ENCODE results near the gene WDR64.

The WDR64 gene

DNA sequence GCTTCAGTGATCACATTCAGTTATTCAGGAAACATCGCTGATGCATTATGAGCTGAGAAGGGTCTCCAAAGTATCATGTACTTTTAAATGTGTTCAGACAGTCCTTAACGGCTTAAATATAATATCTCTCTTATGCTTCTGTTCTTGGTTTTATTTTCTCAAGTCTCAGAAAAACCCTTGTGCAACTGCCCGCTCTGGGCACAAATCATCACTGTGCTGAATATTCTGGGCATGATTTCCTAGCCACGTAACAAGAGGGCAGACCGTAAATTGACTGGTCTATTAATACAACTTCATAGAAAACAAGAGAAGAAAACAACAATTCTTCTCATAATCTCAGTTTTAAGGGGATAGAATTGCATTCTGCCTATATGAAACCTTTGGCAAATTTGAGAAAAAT lies 99.4 kb downstream of the WDR64 start:
- no peak overlapping the region for H3K27ac Mint-ChIP-seq
- ATAC-seq (no peak), DNase-seq (ENCODE audit: low spot score in 2 of 2) (no peak)
- no peaks in the 10 kb centered on the region for H3K9me3 Mint-ChIP-seq
- no peaks in the 10 kb centered on the region for H3K36me3 Mint-ChIP-seq
- no peaks in the 10 kb centered on the region for H3K4me1 Mint-ChIP-seq
- H3K4me3 Mint-ChIP-seq: no peak overlapping the region

DNA sequence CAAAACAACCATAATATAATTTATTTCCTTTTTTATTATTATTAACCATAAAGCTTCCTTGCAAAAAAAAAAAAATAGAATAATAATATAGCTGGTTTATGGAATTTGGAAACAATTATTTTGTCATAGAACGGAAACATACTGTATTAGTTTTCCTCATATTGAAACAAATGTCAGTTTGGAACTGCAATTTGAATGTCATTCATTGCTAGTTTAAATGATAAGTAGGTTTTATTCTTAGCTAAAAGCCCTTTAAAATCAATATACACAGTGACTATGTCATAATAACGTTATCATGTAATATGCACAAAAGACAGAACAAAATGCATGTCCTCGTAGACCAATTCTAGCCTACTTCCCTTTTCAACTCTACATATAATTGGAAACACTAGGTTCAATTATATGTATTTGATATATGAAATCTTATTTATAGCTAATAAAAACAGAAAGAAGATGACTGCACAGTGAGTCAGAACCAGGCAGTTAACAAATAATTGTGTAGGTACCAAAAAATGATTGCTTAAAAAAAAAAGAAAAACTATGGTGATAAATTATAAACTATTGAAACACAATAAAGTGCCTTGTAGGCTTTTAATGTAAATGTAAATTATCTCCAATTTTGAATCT lies 110.7 kb downstream of the WDR64 start:
- H3K27ac Mint-ChIP-seq: no peak overlapping the region
- H3K4me1 Mint-ChIP-seq: no peaks in the 10 kb centered on the region
- no peaks in the 10 kb centered on the region for H3K36me3 Mint-ChIP-seq
- H3K9me3 Mint-ChIP-seq: no peaks in the 10 kb centered on the region
- H3K4me3 Mint-ChIP-seq: no peak overlapping the region
- DNase-seq (ENCODE audit: low spot score in 2 of 2): no peak
- no peak for ATAC-seq

DNA sequence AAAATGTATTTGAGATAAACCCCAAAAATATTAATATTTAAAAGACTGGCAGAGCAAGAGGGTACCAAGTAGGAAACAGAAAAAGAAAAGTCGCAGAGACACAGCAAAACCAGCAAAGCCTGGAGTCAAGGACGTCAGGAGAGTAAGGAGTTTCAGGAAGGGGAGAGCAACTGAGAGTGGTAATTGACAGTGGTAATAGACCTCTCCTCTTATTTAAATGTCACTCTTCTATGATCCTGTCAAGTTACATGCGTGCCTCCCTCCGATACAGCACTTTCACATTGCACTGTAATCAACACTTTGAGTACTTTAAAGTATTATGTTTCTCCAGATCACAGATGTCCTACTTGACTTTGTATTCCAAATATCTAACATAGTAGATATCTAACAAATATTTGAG lies 113.3 kb downstream of the WDR64 start:
- DNase-seq (ENCODE audit: low spot score in 2 of 2) (no peak), ATAC-seq (no peak)
- Mint-ChIP-seq H3K27ac (no peak overlapping the region), H3K36me3 (no peaks in the 10 kb centered on the region), H3K9me3 (no peaks in the 10 kb centered on the region), H3K4me1 (no peaks in the 10 kb centered on the region), H3K4me3 (no peak overlapping the region)

DNA sequence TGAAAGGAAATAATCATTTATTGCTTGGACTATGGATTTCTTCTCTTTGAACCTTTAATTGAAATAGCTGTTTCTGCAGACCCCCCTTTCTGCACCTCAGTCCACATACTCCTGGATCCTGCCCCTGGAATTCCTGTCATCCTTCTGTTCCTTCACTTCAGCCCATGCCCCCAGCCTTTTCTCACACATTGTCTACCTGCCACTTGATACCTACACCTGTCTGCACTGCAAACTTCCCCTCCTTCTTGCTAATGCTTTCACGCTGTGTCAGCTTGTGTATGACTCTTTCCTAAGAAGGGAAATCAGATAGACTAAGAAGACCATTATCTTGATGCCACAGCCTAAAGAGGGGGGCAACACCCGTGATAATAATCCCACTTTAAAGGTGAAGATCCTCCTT lies 115.7 kb downstream of the WDR64 start:
- ATAC-seq (no peak), DNase-seq (ENCODE audit: low spot score in 2 of 2) (no peak)
- Mint-ChIP-seq H3K27ac (no peak overlapping the region), H3K4me3 (no peak overlapping the region), H3K36me3 (no peaks in the 10 kb centered on the region), H3K9me3 (no peaks in the 10 kb centered on the region), H3K4me1 (no peaks in the 10 kb centered on the region)

DNA sequence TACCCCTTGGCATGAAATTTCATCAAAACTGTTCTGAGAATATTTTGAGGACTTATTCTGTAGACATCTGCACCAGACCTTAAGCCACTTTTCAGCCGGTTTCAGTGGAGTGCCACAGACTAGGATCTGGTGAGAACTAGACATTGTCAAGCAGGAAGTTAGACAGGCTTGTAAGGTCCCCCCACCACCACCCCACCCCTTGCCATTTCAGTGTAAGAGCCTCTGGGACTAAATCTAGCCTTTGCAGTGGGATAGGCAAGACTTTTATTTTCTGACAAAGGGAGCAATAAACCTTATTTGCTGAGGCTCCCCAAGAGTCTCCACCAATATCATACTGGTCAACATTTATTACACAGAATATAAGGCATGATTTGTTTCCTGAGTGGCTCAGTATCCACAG lies 118.0 kb downstream of the WDR64 start:
- H3K27ac Mint-ChIP-seq: no peak overlapping the region
- H3K4me3 Mint-ChIP-seq: no peak overlapping the region
- H3K36me3 Mint-ChIP-seq: no peaks in the 10 kb centered on the region
- no peak for DNase-seq (ENCODE audit: low spot score in 2 of 2)
- no peak for ATAC-seq
- no peaks in the 10 kb centered on the region for H3K4me1 Mint-ChIP-seq
- no peaks in the 10 kb centered on the region for H3K9me3 Mint-ChIP-seq

DNA sequence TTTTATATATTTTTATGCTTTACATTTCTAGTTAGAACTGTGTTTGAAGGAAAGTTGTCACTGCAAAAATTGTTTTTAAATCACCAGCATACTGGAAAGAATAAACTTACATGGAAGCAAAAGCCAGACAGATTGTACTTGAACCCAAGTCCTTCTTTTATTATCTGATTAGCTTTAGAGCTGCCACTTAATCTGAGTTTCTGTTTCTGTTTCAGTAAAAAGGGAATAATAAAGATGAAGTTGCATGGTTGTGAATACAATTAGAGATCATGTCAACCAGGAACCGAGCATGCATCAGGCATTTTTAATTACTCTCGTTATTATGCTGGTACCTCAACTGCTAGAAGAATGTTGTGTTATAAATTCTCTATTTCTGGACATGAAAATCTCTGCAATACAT lies 119.0 kb downstream of the WDR64 start:
- no peak for ATAC-seq
- Mint-ChIP-seq H3K4me1 (no peaks in the 10 kb centered on the region), H3K9me3 (no peaks in the 10 kb centered on the region), H3K36me3 (no peaks in the 10 kb centered on the region), H3K27ac (no peak overlapping the region), H3K4me3 (no peak overlapping the region)
- no peak for DNase-seq (ENCODE audit: low spot score in 2 of 2)

DNA sequence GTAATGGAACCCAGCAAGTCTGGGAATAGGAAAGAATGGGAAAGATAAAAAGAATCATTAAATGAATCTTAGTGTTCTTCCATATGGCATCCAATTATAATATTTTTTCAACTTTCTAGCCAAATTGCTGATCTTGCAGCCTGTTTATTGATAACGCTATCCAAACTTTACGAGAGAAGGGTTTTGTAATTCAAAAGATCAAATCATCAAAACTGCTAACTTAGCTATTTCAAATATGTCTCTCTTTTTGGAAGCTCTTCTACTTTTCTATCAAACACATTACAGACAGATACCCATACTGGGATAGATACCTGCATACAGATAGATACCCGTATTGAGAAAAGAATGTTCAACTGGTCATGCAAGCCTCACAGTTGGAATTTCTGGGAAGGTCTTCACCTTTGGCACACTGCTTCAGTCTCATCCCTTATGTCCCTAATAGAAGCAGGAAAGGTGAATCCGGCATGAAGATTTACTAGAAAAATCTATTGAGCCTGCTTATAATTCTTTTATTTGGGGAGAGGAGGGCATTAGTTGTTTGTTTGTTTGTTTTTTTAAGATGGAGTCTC lies 120.9 kb downstream of the WDR64 start:
- no peak overlapping the region for H3K4me3 Mint-ChIP-seq
- H3K4me1 Mint-ChIP-seq: no peaks in the 10 kb centered on the region
- H3K27ac Mint-ChIP-seq: no peak overlapping the region
- no peaks in the 10 kb centered on the region for H3K36me3 Mint-ChIP-seq
- ATAC-seq (no peak), DNase-seq (ENCODE audit: low spot score in 2 of 2) (no peak)
- no peaks in the 10 kb centered on the region for H3K9me3 Mint-ChIP-seq

DNA sequence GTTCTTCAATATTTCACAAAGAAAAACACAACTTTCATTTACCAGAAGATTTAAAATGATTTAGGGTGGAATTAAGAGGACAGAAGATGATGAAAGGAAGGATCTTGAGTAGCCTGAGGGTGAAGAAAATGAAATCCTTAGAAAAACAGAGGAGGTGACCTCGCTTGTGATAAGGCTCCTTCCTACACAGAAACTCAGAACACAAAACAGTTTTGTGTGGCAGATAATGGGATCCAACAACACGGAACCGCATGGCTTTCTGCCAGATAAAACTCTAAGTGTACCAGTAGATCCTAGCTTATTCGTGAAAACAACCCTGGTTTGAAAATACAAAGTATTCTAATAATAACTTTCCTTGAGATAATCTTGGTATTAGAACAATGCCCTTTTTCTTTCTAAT lies 121.9 kb downstream of the WDR64 start:
- H3K36me3 Mint-ChIP-seq: no peaks in the 10 kb centered on the region
- ATAC-seq (no peak), DNase-seq (ENCODE audit: low spot score in 2 of 2) (no peak)
- no peak overlapping the region for H3K27ac Mint-ChIP-seq
- no peaks in the 10 kb centered on the region for H3K4me1 Mint-ChIP-seq
- H3K9me3 Mint-ChIP-seq: no peaks in the 10 kb centered on the region
- no peak overlapping the region for H3K4me3 Mint-ChIP-seq

DNA sequence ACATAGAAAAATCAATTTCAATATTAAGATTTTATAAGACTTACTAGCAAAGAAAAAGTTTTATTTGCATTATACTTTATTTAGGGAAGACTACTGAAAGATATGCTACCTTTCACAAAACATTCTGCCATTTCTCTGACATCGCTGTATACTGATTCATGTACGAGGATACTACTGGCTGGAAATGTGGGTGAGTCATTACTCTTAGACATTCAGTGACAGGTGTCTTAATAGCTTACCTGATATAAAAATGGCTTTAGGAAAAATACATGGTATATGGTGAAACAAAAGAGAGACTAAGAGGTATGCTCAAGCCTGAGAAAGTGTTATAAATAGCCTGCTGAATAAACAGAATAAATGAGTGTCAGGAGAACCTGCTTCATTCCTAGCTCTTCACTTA lies 122.9 kb downstream of the WDR64 start:
- no peak for DNase-seq (ENCODE audit: low spot score in 2 of 2)
- Mint-ChIP-seq H3K4me1 (no peaks in the 10 kb centered on the region), H3K27ac (no peak overlapping the region), H3K4me3 (no peak overlapping the region), H3K36me3 (no peaks in the 10 kb centered on the region), H3K9me3 (no peaks in the 10 kb centered on the region)
- no peak for ATAC-seq

DNA sequence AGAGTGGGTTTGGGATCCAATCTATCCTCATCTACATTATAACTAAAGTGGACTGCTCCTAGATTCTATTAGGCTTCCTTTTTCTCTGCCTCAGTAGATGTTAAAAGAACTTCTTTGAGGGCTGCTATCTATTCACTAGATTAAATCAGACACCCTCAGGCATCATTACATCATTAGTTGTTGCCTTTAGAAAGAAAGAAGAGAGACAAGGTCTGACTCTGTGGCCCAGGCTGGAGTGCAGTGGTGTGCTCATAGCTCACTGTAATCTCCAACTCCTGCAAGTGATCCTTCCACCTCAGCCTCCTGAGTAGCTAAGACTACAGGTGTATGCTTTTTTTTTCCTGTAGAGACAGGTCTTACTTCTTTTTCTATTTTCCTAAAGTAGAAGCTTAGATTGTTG lies 124.8 kb downstream of the WDR64 start:
- DNase-seq (ENCODE audit: low spot score in 2 of 2) (no peak), ATAC-seq (no peak)
- Mint-ChIP-seq H3K4me3 (no peak overlapping the region), H3K36me3 (no peaks in the 10 kb centered on the region), H3K9me3 (no peaks in the 10 kb centered on the region), H3K4me1 (no peaks in the 10 kb centered on the region), H3K27ac (no peak overlapping the region)

DNA sequence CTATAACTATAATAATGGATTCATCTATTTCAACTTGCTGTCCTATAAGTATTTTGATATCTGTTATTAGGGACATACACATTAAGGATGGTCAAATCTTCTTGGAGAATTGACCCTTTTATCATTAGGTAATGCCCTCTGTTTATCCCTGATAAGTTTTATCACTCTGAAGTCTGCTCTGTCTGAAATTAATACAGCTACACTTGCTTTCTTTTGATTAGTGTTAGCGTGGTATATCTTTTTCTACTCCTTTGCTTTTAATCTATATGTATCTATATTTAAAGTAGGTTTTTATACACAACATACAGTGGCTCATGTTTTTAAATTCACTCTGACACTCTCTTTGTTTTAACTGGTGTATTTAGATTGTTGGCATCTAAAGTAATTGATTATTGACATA lies 126.0 kb downstream of the WDR64 start:
- ATAC-seq (no peak), DNase-seq (ENCODE audit: low spot score in 2 of 2) (no peak)
- H3K9me3 Mint-ChIP-seq: no peaks in the 10 kb centered on the region
- H3K4me1 Mint-ChIP-seq: no peaks in the 10 kb centered on the region
- H3K36me3 Mint-ChIP-seq: no peaks in the 10 kb centered on the region
- H3K27ac Mint-ChIP-seq: no peak overlapping the region
- H3K4me3 Mint-ChIP-seq: no peak overlapping the region

DNA sequence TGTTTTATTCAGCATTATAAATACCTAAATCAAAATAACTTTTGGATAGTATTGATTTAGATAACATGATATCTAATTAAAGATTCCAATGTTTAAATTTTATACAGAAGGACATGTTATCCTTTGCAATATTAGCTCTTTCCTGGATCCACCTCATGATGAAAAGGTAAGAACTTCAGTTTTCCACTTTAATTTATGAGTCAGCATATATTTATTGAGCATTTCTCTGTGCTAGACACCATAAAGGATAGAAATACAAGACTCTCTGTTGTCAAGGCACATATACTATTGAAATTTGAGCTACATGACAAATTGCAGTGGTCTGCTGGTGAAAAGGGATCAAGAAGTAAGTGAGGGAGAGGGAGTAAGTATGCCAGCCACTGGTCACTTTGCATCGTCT lies 127.8 kb downstream of the WDR64 start:
- Mint-ChIP-seq H3K4me3 (no peak overlapping the region), H3K36me3 (no peaks in the 10 kb centered on the region), H3K27ac (no peak overlapping the region), H3K9me3 (no peaks in the 10 kb centered on the region), H3K4me1 (no peaks in the 10 kb centered on the region)
- DNase-seq (ENCODE audit: low spot score in 2 of 2) (no peak), ATAC-seq (no peak)

DNA sequence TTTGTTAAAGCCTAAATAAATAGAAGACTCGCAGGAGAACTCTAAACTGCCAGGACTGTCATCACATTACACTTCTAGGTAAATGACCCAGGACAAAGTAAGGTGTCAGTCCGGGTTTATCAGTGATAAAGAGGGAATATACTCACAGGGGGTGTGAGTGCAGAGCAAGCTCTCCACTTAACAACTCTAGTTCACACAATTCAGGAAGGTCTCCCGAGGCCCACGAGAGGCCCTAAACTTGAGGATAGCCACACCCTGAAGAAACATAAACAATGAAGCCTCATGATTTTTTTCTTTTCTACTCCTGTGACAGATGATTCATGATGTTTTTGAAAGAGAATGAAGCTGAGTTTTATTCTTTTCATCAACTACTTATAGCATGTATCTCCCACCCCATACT lies 130.3 kb downstream of the WDR64 start:
- Mint-ChIP-seq H3K4me3 (no peak overlapping the region), H3K9me3 (no peaks in the 10 kb centered on the region), H3K36me3 (no peaks in the 10 kb centered on the region), H3K27ac (no peak overlapping the region), H3K4me1 (no peaks in the 10 kb centered on the region)
- ATAC-seq (no peak), DNase-seq (ENCODE audit: low spot score in 2 of 2) (no peak)

DNA sequence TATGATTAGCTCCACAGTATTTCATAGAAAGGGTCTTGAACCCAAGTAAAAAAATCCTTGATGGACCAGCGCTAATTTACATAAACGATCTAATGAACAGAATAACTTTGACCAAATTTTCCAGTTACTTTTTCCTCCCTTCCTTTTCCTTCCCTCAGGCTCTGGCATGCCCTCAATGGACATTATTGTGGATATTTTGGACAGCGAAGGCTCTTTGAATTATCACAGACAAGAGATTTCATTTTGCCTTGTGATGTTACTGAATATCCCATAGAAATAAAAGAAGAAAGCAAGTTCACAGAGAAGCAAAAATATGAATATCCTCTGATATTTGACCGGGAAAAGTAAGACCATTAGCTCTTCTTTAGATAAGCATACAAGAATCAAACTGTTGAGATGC lies 135.6 kb downstream of the WDR64 start:
- Mint-ChIP-seq H3K27ac (no peak overlapping the region), H3K36me3 (no peaks in the 10 kb centered on the region), H3K4me3 (no peak overlapping the region), H3K9me3 (no peaks in the 10 kb centered on the region), H3K4me1 (no peaks in the 10 kb centered on the region)
- ATAC-seq: no peak
- DNase-seq (ENCODE audit: low spot score in 2 of 2): no peak

DNA sequence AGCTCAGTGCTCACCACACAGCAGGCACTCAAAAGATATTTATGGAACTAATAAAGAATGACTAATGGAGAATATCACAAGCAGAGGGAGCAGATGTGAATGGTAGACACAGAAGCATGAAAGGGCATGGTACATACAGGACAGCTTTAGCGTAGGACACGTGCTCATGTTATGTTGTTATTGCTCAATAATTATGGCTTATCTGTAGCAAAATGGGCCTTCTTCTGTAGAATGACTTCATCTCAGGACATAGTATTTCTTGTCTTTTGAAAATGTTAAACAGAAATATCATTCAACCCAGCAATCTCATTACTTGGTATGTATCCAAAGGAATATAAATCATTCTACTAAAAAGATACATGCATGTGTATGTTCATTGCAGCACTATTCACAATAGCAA lies 137.0 kb downstream of the WDR64 start:
- no peaks in the 10 kb centered on the region for H3K4me1 Mint-ChIP-seq
- H3K27ac Mint-ChIP-seq: no peak overlapping the region
- no peaks in the 10 kb centered on the region for H3K36me3 Mint-ChIP-seq
- H3K4me3 Mint-ChIP-seq: no peak overlapping the region
- no peaks in the 10 kb centered on the region for H3K9me3 Mint-ChIP-seq
- ATAC-seq: no peak
- DNase-seq (ENCODE audit: low spot score in 2 of 2): no peak

DNA sequence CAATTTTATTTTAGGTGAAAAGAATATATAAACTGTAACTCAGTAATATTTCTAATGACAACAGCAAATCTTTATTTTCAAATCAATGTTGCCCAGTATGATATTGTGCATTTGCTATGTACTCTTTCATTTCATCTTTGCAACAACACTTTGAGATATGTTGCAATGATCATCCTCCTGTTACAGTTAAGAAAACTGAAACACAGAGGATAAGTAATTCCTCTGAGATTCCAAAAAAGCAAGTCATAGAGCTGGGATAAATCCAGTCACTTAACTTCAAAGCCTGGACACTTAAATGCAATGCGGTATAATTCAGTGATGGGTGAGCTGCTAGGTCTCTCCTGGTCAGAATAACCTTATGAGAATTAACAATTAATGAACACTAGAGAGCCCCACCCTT lies 147.3 kb downstream of the WDR64 start:
- no peak for DNase-seq (ENCODE audit: low spot score in 2 of 2)

DNA sequence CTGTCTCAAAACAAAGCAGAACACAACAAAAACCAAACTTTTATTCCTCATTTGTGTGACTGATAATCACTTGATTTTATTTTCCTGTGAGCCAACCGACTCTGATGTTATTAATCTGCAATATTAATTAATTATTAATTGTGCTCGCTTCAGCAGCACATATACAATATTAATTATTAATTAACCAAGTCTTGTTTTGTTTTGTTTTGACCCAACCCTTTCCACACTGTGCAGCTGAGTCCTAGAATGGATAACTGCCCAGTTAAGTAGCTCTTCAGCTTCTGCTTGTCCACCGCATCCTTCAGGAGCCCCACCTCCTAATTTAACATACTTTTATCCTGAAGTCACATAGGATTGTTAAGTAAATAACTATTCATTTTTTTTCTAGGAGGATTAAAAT lies 148.6 kb downstream of the WDR64 start:
- no peak for DNase-seq (ENCODE audit: low spot score in 2 of 2)
- ATAC-seq: no peak
- no peaks in the 10 kb centered on the region for H3K9me3 Mint-ChIP-seq
- no peaks in the 10 kb centered on the region for H3K36me3 Mint-ChIP-seq
- H3K4me3 Mint-ChIP-seq: no peak overlapping the region
- H3K4me1 Mint-ChIP-seq: no peaks in the 10 kb centered on the region
- H3K27ac Mint-ChIP-seq: no peak overlapping the region

More for the DNA sequence above, 147.3 kb downstream of the WDR64 start:
- Mint-ChIP-seq H3K4me1 (no peaks in the 10 kb centered on the region), H3K9me3 (no peaks in the 10 kb centered on the region), H3K4me3 (no peak overlapping the region), H3K36me3 (no peaks in the 10 kb centered on the region), H3K27ac (no peak overlapping the region)
- no peak for ATAC-seq
